NCI-H1105 (cell line): Measurements from ENCODE around the gene ARMC5.

Experiments
- DNase-seq: peaks from one replicate; lab custom pipeline; 2025; lab: John Stamatoyannopoulos, UW

The ARMC5 gene

DNA sequence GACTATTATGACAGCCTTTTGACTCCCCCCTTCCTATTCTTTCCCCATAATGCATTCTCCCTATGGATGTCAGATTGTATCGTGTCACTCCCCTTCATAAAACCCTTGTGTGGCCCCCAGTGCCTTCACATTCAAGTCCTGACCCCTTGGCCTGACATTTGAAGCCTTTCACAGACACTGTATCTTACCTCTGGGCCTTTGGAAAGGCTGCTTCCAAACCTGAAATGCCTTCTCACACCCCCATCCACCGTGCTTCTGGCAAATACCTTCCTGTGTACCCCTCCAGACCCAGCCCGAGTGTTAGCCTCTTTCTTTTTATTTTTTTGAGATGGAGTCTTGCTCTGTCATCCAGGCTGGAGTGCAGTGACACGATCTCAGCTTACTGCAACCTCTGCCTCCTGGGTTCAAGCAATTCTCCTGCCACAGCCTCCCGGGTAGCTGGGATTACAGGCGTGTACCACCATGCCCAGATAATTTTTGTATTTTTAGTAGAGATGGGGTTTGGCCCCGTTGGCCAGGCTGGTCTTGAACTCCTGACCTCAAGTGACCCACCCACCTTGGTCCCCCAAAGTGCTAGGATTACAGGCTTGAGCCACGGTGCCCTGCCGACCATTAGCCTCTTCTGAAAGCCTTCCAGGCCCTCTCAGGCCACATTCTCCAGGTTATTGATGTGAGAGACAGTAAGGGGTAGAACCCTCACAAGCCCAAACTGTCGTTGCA lies 2.1 kb downstream of the ARMC5 start:
- DNase-seq, result no peak

DNA sequence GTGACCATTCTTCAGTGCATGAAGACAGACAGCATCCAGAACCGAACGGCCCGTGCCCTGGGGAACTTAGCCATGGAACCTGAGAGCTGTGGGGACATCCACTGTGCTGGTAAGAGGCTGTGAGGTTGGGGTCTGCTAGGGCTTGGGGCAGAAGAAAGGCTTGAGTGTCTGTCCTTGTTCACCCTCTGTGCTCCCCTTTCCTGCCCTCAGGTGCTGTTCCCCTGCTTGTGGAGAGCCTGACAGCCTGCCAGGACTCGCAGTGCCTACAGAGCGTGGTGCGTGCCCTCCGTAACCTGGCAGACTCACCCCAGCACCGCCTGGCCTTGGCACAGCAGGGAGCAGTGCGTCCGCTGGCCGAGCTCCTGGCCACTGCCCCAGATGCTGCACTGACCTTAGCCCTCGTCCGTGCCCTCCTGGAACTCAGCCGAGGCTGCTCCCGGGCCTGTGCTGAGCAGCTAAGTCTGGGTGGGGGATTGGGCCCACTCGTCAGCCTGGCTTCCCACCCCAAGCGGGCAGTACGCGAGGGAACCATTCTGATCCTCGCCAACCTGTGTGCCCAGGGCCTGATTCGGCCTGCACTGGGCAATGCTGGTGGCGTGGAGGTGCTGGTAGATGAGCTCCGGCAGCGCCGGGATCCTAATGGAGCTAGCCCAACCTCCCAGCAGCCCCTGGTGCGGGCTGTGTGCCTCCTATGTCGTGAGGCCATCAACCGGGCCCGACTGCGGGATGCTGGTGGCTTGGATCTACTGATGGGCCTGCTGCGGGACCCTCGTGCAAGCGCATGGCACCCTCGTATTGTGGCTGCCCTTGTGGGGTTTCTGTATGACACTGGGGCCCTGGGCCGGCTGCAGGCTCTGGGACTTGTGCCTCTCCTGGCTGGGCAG lies 2.9 kb downstream of the ARMC5 start:
- no peak for DNase-seq

DNA sequence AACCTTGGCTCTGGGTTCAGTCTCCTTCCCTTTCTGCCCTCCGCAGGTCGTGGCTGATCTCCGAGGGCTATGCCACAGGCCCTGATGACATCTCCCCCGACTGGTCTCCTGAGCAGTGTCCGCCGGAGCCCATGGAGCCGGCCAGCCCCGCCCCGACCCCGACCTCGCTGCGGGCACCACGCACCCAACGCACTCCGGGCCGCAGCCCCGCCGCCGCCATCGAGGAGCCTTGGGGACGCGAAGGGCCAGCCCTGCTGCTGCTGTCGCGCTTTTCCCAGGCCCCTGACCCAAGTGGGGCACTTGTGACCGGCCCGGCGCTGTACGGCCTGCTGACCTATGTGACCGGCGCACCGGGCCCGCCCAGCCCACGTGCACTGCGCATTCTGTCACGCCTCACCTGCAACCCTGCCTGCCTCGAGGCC lies 5.1 kb downstream of the ARMC5 start:
- DNase-seq, result no peak

- DNase-seq, result no peak
Measured at GRCh38 chr16:31464781-31465260, 5.5 kb downstream of the ARMC5 start.

DNA sequence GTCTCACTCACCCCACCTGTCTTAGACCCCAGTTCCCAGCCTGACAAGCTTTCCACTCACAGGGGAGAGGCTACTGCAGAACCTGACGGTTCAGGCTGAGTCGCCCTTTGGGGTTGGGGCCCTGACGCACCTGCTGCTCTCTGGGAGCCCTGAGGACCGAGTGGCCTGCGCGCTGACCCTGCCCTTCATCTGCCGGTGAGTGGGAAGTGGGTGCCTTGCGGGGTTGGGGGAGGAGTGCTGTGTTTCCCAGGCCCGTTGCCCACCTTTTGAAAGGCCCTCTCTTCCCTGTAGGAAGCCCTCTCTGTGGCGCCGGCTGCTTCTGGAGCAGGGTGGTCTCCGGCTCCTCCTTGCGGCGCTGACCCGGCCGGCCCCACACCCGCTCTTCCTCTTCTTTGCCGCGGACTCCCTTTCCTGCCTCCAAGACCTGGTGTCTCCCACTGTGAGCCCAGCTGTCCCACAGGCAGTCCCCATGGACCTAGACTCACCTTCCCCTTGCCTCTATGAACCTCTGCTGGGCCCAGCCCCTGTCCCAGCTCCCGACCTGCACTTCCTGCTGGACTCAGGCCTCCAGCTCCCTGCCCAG lies 6.6 kb downstream of the ARMC5 start:
- DNase-seq, result no peak

DNA sequence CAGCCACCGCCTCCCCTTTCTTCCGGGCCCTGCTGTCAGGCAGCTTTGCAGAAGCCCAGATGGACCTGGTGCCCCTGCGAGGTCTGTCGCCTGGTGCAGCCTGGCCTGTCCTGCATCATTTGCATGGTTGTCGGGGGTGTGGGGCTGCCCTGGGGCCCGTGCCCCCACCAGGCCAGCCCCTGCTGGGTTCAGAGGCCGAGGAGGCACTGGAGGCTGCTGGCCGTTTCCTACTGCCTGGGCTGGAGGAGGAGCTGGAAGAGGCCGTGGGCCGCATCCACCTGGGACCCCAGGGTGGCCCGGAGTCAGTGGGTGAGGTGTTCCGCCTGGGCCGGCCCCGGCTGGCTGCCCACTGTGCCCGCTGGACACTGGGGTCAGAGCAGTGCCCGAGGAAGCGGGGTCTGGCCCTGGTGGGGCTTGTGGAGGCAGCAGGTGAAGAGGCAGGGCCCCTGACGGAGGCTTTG lies 7.1 kb downstream of the ARMC5 start:
- no peak for DNase-seq

DNA sequence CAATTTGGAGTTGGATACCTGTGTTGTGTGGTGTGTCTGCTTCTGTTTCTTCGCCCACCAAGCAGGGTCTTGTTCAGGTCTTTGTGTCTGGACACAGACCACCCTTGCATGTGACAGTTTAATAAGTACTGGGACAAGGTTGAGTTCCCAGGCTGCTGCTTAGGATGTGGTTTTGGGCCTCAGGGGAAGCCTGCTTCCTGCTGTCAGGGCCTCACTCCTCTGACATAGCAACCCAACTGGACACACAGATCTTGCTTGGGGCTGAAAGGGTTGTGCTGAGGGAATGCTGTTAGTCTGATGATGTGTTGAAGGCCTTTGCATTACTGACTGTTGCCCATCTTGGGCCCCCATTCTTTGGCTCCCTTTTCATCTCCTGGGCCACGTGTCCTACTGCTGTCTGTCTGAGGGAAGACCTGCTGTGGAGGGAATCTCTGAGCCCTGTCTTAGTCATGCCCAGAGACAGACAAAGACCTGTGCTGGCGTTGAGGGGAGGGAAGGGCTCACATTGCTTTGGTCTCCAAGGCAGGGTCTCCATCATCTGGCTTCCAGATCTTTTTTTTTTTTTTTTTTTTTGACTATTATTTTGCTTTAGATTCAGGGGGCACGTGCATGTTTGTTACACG lies 8.0 kb downstream of the ARMC5 start:
- DNase-seq, result no peak

DNA sequence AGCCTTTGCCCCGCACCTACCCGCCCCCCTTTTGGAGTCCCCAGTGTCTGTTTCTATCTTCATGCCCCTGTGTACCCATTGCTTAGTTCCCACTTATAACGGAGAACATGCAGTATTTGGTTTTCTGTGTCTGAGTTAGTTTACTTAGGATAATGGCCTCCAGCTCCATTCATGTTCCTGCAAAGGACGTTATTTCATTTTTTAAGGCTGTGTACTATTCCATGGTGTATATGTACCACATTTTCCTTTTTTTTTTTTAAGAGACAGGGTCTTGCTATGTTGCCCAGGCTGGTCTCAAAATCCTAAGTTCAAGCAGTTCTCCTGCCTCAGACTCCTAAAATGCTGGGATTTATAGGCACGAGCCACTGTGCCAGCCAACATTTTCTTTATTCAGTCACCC lies 8.6 kb downstream of the ARMC5 start:
- no peak for DNase-seq

- no peak for DNase-seq
Measured at GRCh38 chr16:31470615-31471014, 11.3 kb downstream of the ARMC5 start.

- no peak for DNase-seq
Measured at GRCh38 chr16:31471241-31471874, 12.1 kb downstream of the ARMC5 start.

GRCh38 chr16:31471875-31472708 lies 12.8 kb downstream of the ARMC5 start, which contains the start of gene TGFB1I1:
Gene TGFB1I1, plus strand, starts transcription at chr16:31472152. Its CDS starts 37 bp downstream, at chr16:31472189.
- no peak for DNase-seq

- peak; percentile 39 for DNase-seq
Measured at GRCh38 chr16:31472709-31473203, 13.5 kb downstream of the ARMC5 start.

DNA sequence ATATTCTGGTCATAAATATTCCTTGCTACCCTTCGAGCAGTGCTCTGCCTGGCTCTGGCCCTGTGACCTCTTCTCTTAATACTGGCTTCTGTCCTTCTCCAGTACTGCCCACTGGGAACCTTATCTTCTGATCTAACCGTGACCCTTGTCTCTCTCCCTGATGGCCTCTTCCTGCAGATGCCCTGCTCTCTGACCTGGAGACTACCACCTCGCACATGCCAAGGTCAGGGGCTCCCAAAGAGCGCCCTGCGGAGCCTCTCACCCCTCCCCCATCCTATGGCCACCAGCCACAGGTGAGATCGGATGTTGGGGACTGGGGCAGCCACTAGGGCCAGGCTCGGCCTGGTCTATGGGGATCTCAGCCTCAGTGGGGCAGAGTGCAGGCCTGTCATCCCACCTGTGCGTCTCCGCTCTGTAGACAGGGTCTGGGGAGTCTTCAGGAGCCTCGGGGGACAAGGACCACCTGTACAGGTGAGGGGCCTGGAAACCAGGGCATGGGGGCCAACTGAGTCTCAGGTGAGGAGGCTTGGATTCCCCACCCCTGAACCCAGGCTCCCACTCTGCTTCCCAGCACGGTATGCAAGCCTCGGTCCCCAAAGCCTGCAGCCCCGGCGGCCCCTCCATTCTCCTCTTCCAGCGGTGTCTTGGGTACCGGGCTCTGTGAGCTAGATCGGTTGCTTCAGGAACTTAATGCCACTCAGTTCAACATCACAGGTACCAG lies 14.1 kb downstream of the ARMC5 start:
- no peak for DNase-seq

- no peak for DNase-seq
Measured at GRCh38 chr16:31474173-31474714, 14.9 kb downstream of the ARMC5 start.

DNA sequence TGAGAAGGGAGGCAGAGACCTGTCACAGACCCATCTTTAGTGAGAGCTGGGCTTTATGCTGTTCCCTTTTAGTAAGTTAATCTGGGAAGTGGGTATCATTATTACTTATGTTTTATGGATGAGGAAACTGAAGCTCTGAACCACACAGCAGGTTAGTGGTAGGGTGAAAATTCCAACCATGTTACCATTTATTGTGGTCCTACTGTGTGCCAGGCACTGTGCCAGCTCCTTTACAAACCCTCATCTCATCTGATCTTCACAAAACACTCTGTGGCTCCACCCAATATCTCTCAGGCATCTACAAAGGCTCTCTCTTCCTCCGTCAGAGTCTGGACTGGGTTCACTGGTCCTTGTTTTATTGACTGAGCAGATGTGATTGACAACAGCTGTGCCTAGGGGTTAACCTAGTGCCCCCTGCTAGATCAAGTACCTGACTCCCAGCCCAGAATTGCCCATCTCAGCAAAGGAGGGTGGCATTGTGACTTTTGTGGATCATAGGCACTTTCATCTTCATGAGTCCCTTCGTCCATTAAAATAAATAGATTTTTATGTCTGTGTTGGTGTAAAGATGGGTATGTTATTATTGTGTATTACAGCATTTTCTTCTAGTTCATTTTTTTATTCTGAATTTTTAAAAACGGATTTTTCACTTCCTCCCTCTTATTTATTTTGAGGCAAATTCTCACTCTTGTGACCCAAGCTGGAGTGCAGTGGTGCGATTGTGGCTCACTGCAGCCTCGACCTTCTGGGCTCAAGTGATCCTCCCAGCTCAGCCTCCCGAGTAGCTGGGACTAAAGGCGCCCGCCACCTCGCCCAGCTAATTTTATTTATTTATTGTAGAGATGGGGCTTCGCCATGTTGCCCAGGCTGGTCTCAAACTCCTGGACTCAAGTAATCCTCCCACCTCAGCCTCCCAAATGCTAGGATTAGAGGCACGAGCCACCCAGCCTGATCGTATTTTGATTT lies 15.8 kb downstream of the ARMC5 start:
- DNase-seq, result no peak

DNA sequence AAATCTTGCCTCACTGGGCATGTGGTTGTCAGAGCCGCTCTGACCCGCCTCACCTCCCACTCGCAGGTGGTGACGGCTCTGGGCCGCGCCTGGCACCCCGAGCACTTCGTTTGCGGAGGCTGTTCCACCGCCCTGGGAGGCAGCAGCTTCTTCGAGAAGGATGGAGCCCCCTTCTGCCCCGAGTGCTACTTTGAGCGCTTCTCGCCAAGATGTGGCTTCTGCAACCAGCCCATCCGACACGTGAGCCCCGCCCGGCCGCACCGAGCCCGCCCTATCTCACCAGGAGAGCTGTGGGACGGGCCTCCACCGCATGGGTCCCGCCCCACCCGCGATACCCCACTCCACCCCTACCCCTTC lies 16.6 kb downstream of the ARMC5 start:
- DNase-seq, result no peak

- DNase-seq, result no peak
Measured at GRCh38 chr16:31476303-31477219, 17.3 kb downstream of the ARMC5 start.
